A673 (cell line): Measurements from ENCODE around the gene LIMK1. TPM values are rescaled to one million over a fixed set of nuclear protein-coding genes. Genes with fewer than 3 reads are reported as not detected.

ENCODE experiments used
- BruUV-seq: library from RNA; stranded (reverse); fragments of 400-500 nt; replicated peaks from 2 replicates; lab custom pipeline; 2021; lab: Mats Ljungman, UMichigan
- CTCF ChIA-PET: fragments of 300-600 bp; sonication (Branson Sonifier 250); formaldehyde crosslinking; loops from one replicate; lab custom pipeline; 2022; ENCODE audit warnings: antibody characterized with exemption; lab: Charles Lee
- POLR2A ChIA-PET: fragments of 300-600 bp; sonication (Branson Sonifier 250); formaldehyde crosslinking; loops from one replicate; lab custom pipeline; 2022; ENCODE audit warnings: antibody characterized with exemption; ENCODE audit not compliant: low non-redundant PET; lab: Charles Lee
- DNase-seq: peaks from one replicate; pipeline ENCODE4 v3.0.0-alpha.2; 2015; ENCODE audit warnings: low spot score
- H3K27ac ChIP-seq: fragments of 200-600 bp; sonication (generic); 2 replicates; pipeline ENCODE4 v1.5.1; 2016; ENCODE audit warnings: mixed run types, low read depth, mild to moderate bottlenecking, mixed read lengths, antibody characterized with exemption, low read length; ENCODE audit not compliant: poor library complexity, severe bottlenecking
- H3K27me3 ChIP-seq: fragments of 200-600 bp; sonication (generic); replicated peaks from 2 replicates; pipeline ENCODE4 v1.6.1; 2017; ENCODE audit warnings: mixed run types, low read depth, mild to moderate bottlenecking, mixed read lengths, antibody characterized with exemption, low read length; ENCODE audit not compliant: insufficient read depth, poor library complexity
- H3K36me3 ChIP-seq: fragments of 200-600 bp; sonication (generic); 2 replicates; pipeline ENCODE4 v1.6.1; 2016; ENCODE audit warnings: mixed run types, mild to moderate bottlenecking, mixed read lengths, antibody characterized with exemption, low read length; ENCODE audit not compliant: insufficient read depth, poor library complexity, severe bottlenecking
- H3K4me1 ChIP-seq: fragments of 200-600 bp; sonication (generic); 2 replicates; pipeline ENCODE4 v1.6.1; 2017; ENCODE audit warnings: mixed run types, mild to moderate bottlenecking, mixed read lengths, antibody characterized with exemption, low read length; ENCODE audit not compliant: insufficient read depth, poor library complexity, severe bottlenecking
- H3K4me3 ChIP-seq: fragments of 200-600 bp; sonication (generic); 2 replicates; pipeline ENCODE4 v1.5.1; 2016; ENCODE audit warnings: low read depth, mixed run types, mild to moderate bottlenecking, mixed read lengths, low read length; ENCODE audit not compliant: poor library complexity, severe bottlenecking
- H3K9me3 ChIP-seq: fragments of 200-600 bp; sonication (generic); 2 replicates; pipeline ENCODE4 v1.6.1; 2016; ENCODE audit warnings: mixed run types, low read depth, mild to moderate bottlenecking, mixed read lengths, antibody characterized with exemption, low read length; ENCODE audit not compliant: poor library complexity, severe bottlenecking
- EZH2 ChIP-seq: fragments of 200-600 bp; sonication (generic); IDR thresholded peaks from 2 replicates; pipeline ENCODE4 v1.6.1; 2017; ENCODE audit warnings: borderline replicate concordance, low read depth, mild to moderate bottlenecking, mixed read lengths, antibody characterized with exemption, low read length; ENCODE audit not compliant: poor library complexity, severe bottlenecking
- intact Hi-C: fragments of 100-400 bp; cut with micrococcal nuclease; formaldehyde crosslinking; loops from one replicate; pipeline ENCODE4 v1.10.0; 2022; ENCODE audit not compliant: unreplicated experiment
- total RNA-seq: library from RNA; stranded (reverse); gene quantifications from 2 replicates; pipeline ENCODE4 v1.2.3, GENCODE V29; 2021
- TF ChIP-seq, protein P1 (sequence below): fragments of 300-800, 200-600 bp; sonication (generic); conservative IDR thresholded peaks from 2 replicates; pipeline ENCODE4 v1.5.1; 2017; ENCODE audit warnings: low read depth, mild to moderate bottlenecking, antibody characterized with exemption, low read length, moderate library complexity, mixed read lengths

Gene LIMK1
- total RNA-seq, 1 experiment from 2014 or later: 59.3 TPM

DNA sequence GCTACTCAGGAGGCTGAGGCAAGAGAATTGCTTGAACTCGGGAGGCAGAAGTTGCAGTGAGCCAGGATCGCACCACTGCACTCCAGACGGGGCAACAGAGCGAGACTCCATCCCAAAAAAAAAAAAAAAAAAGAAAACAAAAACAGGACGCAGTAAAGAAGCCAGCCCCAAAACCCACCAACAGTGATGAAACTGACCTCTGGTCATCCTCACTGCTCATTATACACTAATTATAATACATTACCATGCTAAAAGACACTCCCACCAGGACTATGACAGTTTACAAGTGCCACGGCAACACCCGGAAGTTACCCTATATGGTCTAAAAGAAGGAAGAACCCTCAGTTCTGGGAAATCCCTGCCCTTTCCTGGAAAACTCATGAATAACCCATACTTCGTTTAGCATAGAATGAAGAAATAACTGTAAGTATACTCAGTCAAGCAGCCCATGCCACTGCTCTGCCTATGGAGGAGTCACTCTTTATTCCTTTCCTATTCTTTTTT lies 50.6 kb downstream of the LIMK1 start:
- TF ChIP-seq, protein P1, sequence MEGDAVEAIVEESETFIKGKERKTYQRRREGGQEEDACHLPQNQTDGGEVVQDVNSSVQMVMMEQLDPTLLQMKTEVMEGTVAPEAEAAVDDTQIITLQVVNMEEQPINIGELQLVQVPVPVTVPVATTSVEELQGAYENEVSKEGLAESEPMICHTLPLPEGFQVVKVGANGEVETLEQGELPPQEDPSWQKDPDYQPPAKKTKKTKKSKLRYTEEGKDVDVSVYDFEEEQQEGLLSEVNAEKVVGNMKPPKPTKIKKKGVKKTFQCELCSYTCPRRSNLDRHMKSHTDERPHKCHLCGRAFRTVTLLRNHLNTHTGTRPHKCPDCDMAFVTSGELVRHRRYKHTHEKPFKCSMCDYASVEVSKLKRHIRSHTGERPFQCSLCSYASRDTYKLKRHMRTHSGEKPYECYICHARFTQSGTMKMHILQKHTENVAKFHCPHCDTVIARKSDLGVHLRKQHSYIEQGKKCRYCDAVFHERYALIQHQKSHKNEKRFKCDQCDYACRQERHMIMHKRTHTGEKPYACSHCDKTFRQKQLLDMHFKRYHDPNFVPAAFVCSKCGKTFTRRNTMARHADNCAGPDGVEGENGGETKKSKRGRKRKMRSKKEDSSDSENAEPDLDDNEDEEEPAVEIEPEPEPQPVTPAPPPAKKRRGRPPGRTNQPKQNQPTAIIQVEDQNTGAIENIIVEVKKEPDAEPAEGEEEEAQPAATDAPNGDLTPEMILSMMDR: no peak
- TF ChIP-seq EZH2: no peak
- Histone ChIP-seq H3K27me3 (no peaks in the 10 kb centered on the region), H3K4me3 (no peak overlapping the region), H3K4me1 (no peaks in the 10 kb centered on the region), H3K27ac (no peak overlapping the region), H3K9me3 (no peaks in the 10 kb centered on the region), H3K36me3 (no peaks in the 10 kb centered on the region)
- CTCF ChIA-PET: no interaction called here
- POLR2A ChIA-PET: no interaction called here
- peak; percentile 25 for DNase-seq
- no TSS peak for BruUV-seq
- intact Hi-C loops: no loop called here

DNA sequence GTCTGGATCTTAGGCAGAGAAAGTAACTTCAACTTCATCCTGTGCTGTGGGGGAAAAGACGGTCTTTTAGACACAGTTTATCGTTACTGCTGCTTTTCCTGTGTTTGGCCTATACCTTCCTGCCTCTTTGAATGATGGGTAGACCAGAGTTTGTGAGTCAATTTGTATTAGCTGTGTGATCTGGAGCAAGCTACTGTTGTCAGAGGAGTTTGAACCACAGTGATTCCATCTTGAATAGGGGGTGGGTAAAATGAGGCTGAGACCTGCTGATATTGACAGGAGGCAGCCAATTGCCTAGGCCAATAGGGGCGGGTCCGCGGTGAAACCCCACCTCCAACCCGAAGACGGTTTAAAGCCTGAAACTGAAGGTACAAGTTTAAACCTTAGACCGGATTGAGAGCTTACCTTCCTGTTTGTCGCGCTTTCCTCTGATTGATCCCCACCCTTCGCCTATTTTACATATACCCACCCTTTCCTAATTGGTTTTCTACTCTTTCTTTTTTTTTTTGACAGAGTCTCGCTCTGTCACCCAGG lies 54.8 kb downstream of the LIMK1 start:
- no peaks in the 10 kb centered on the region for H3K36me3 ChIP-seq
- CTCF ChIA-PET: no interaction called here
- no peak overlapping the region for H3K4me3 ChIP-seq
- no peak for TF ChIP-seq EZH2
- TF ChIP-seq, protein P1: no peak
- no peaks in the 10 kb centered on the region for H3K9me3 ChIP-seq
- POLR2A ChIA-PET: no interaction called here
- no peak for DNase-seq
- BruUV-seq: no TSS peak
- H3K27ac ChIP-seq: no peak overlapping the region
- no peaks in the 10 kb centered on the region for H3K27me3 ChIP-seq
- no peaks in the 10 kb centered on the region for H3K4me1 ChIP-seq
- intact Hi-C loops: no loop called here

DNA sequence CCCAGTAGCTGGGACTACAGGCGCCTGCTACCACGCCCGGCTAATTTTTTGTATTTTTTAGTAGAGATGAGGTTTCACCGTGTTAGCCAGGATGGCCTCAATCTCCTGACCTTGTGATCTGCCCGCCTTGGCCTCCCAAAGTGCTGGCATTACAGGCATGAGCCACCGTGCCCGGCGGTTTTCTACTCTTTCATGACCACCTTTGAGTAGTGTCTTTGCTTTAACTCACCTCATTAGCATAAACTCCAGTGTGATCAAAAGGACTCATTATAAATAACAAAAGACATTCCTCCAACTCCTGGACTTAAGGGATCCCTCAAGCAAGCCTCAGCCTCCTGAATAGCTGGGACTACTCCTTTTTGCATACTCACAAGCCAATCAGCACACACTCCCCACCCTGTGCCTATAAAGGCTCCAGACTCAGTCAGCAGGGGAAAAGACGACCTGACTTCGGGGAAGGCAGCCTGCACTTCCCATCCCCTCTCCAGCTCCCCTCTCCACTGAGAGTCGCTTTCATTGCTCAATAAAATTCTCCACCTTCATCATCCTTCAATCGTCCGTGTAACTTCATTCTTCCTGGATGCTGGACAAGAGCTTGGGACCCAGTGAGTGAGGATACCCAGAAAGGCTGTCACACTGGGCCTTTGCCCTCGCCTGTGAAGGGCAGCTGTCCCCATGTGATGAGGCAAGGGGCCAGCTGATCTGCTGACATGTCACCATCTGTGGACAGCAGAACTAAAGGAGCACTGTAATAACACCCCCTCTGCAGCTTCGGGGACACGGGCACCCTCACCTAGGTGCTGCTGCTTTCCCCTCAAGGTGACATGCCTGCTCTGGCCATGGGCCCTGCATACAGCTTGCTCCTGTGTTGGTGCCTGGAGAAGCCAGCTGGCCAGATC lies 55.6 kb downstream of the LIMK1 start:
- CTCF ChIA-PET: no interaction called here
- no peak overlapping the region for H3K4me3 ChIP-seq
- H3K27me3 ChIP-seq: no peaks in the 10 kb centered on the region
- no TSS peak for BruUV-seq
- no peak overlapping the region for H3K27ac ChIP-seq
- POLR2A ChIA-PET: no interaction called here
- no peaks in the 10 kb centered on the region for H3K36me3 ChIP-seq
- no peaks in the 10 kb centered on the region for H3K9me3 ChIP-seq
- TF ChIP-seq, protein P1: no peak
- TF ChIP-seq EZH2: no peak
- intact Hi-C loops: no loop called here
- no peaks in the 10 kb centered on the region for H3K4me1 ChIP-seq
- no peak for DNase-seq
